GM20431 (cell line): ENCODE data around the gene PFN2.

Experiments
- in situ Hi-C: fragments of 300-500 bp; cut with MseI, MboI; formaldehyde crosslinking; loops from one replicate; pipeline ENCODE4 v1.15.0; 2020; ENCODE audit warnings: low sequenced_read_pairs; ENCODE audit not compliant: unreplicated experiment

PFN2 gene

GRCh38 chr3:149934524-149934923 is 36.2 kb downstream of the PFN2 start:
- in situ Hi-C loops: no loop called here

- in situ Hi-C loops: no loop called here
These were observed 36.8 kb downstream of the PFN2 start for GRCh38 chr3:149933858-149934257.

- in situ Hi-C loops: no loop called here
These were observed 37.7 kb downstream of the PFN2 start for GRCh38 chr3:149933008-149933407.

GRCh38 chr3:149920119-149920518 is 50.6 kb downstream of the PFN2 start:
- in situ Hi-C loops: no loop called here

- in situ Hi-C loops: no loop called here
These were observed 51.2 kb downstream of the PFN2 start for GRCh38 chr3:149919509-149919908.

GRCh38 chr3:149917124-149917667 is 53.5 kb downstream of the PFN2 start:
- in situ Hi-C loops: no loop called here
